IMR-90 (cell line): ENCODE measurements around the gene ANO2.

ENCODE experiments used
- BHLHE40 ChIP-seq: fragments of 150-350 bp; IDR thresholded peaks from 2 replicates; pipeline ENCODE4 v1.6.1; 2016; ENCODE audit warnings: mild to moderate bottlenecking, low read depth, low read length
- CEBPB ChIP-seq: IDR thresholded peaks from 2 replicates; pipeline ENCODE4 v1.6.1; 2012; ENCODE audit warnings: low read depth, low read length, improper control_type of control experiment
- CTCF ChIP-seq: conservative IDR thresholded peaks from 2 replicates; pipeline ENCODE4 v1.5.1; 2012; ENCODE audit warnings: mild to moderate bottlenecking, low read depth, low read length, improper control_type of control experiment
- FOS ChIP-seq: fragments of 150-350 bp; IDR thresholded peaks from 2 replicates; pipeline ENCODE4 v1.6.1; 2016; ENCODE audit warnings: low read depth, low read length
- MAFK ChIP-seq: IDR thresholded peaks from 2 replicates; pipeline ENCODE4 v1.6.1; 2012; ENCODE audit warnings: low read depth, low read length, improper control_type of control experiment
- MAZ ChIP-seq: IDR thresholded peaks from 2 replicates; pipeline ENCODE4 v1.6.1; 2012; ENCODE audit warnings: low read depth, mild to moderate bottlenecking, low read length, improper control_type of control experiment, moderate library complexity, borderline replicate concordance
- MXI1 ChIP-seq: IDR thresholded peaks from 2 replicates; pipeline ENCODE4 v1.6.1; 2012; ENCODE audit warnings: low read depth, mild to moderate bottlenecking, low read length, moderate library complexity, borderline replicate concordance
- POLR2A ChIP-seq: IDR thresholded peaks from 2 replicates; pipeline ENCODE4 v1.6.1; 2012; ENCODE audit warnings: mild to moderate bottlenecking, low read depth, low read length
- RAD21 ChIP-seq: IDR thresholded peaks from 2 replicates; pipeline ENCODE4 v1.6.1; 2012; ENCODE audit warnings: low read length, improper control_type of control experiment
- RCOR1 ChIP-seq: IDR thresholded peaks from 2 replicates; pipeline ENCODE4 v1.6.1; 2012; ENCODE audit warnings: mild to moderate bottlenecking, low read length, improper control_type of control experiment; ENCODE audit not compliant: insufficient replicate concordance
- SMC3 ChIP-seq: fragments of 150-350 bp; IDR thresholded peaks from 2 replicates; pipeline ENCODE4 v1.6.1; 2016; ENCODE audit warnings: low read depth, mild to moderate bottlenecking, antibody characterized with exemption, low read length, moderate library complexity
- TF ChIP-seq, protein P1 (sequence below): fragments of 150-350 bp; IDR thresholded peaks from 2 replicates; pipeline ENCODE4 v1.6.1; 2017; ENCODE audit warnings: mild to moderate bottlenecking, antibody characterized with exemption, low read length, low read depth
- TF ChIP-seq, protein P2 (sequence below): fragments of 150-350 bp; IDR thresholded peaks from 2 replicates; pipeline ENCODE4 v1.6.1; 2016; ENCODE audit warnings: low read depth, mild to moderate bottlenecking, low read length, moderate library complexity, borderline replicate concordance

DNA sequence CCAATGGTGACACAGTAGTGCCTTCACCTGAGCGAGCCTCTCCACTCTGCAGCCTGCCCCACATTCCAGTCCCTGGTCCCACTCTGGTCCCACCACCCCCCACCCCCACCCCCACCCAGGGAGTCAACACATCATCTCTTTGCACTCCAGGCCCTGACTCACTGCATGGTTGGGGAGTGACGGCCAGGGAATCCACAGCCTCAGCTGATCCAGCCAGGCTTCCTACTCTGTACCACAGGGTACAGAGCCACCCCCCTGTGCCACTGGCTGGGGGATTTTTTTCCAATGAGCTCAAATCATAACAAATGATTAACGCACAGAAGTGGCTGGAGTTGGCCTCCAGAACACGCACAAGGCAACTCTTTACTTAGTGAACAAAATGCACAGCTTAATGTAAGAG is 279.4 kb downstream of the ANO2 start:
- no peak for TF ChIP-seq CTCF
- TF ChIP-seq MAFK: 0 out of 2 replicates have a peak, but pooled peaks have one; percentile 19
- TF ChIP-seq RAD21: 0 out of 2 replicates have a peak, but pooled peaks have one; percentile 5
- TF ChIP-seq POLR2A: no peak
- TF ChIP-seq, protein P1, sequence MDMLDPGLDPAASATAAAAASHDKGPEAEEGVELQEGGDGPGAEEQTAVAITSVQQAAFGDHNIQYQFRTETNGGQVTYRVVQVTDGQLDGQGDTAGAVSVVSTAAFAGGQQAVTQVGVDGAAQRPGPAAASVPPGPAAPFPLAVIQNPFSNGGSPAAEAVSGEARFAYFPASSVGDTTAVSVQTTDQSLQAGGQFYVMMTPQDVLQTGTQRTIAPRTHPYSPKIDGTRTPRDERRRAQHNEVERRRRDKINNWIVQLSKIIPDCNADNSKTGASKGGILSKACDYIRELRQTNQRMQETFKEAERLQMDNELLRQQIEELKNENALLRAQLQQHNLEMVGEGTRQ: peak; percentile 65
- TF ChIP-seq CEBPB: no peak
- TF ChIP-seq, protein P2, sequence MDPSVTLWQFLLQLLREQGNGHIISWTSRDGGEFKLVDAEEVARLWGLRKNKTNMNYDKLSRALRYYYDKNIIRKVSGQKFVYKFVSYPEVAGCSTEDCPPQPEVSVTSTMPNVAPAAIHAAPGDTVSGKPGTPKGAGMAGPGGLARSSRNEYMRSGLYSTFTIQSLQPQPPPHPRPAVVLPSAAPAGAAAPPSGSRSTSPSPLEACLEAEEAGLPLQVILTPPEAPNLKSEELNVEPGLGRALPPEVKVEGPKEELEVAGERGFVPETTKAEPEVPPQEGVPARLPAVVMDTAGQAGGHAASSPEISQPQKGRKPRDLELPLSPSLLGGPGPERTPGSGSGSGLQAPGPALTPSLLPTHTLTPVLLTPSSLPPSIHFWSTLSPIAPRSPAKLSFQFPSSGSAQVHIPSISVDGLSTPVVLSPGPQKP: no peak
- TF ChIP-seq SMC3: 0 out of 2 replicates have a peak, but pooled peaks have one; percentile 5
- TF ChIP-seq MAZ: peak; percentile 32; the same call in 1 of the 2 replicates
- TF ChIP-seq FOS: peak; percentile 62
- no peak for TF ChIP-seq MXI1
- peak; percentile 22; the same call in 1 of the 2 replicates for TF ChIP-seq BHLHE40
- no peak for TF ChIP-seq RCOR1
